Measurements from ENCODE around the gene KLC1. TPM values are rescaled to one million over a fixed set of nuclear protein-coding genes. Genes with fewer than 3 reads are reported as not detected.

Gene KLC1
- total and polyA plus RNA-seq, 2 donors (not counting 1 experiment from before 2014, with no cell fraction given), result 102 to 243 TPM

DNA sequence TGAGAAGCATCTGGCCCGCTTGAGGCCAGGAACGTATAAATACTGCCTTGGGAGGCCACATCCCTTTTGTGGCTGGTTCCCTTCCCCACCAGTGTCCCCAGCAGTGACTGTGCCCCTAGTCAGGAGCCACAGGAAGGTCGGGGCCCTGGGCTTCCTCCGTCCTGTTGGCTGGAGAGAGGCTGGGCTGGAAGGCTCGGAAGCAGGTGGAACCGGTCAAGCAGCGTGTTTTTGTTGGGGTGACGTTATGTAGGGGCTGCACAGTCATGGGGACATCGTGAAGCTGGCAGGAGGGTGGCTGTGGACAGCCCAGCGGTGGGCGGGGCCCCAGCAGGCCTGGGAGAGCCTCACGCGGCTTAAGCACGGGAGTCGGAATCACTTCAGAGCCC lies 76.1 kb downstream of the KLC1 start:
- peaks cover 0 to 38% of the 10 kb centered on the region in 2 experiments for H3K36me3 ChIP-seq (replicated peaks in 1 of 2; ENCODE audit: control extremely low read depth in 1 of 2, control insufficient read depth in 1 of 2, extremely low read depth in 1 of 2, insufficient read depth in 2 of 2, low read length in 1 of 2)
- H2AFZ ChIP-seq (ENCODE audit: insufficient read depth, low read depth, low read length, poor library complexity, severe bottlenecking), result no peak overlapping the region
- Mint-ChIP-seq H3K27ac (peak overlapping the region; percentile 7), H3K9me3 (ENCODE audit: insufficient read depth) (no peaks in the 10 kb centered on the region), H3K4me3 (no peak overlapping the region), H3K4me1 (peaks cover 26% of the 10 kb centered on the region), H3K27me3 (no peaks in the 10 kb centered on the region)
- H3K4me3 ChIP-seq (ENCODE audit: control extremely low read depth in 1 of 5, extremely low read depth in 1 of 5, insufficient read depth in 1 of 5, low read depth in 2 of 5, low read length in 4 of 5), result no peak overlapping the region
- ATAC-seq (ENCODE audit: low read depth), result no peak
- WGBS (ENCODE audit: insufficient coverage), result 70% methylated on average over 15 of the region's 15 CpGs
- H3K9ac ChIP-seq (ENCODE audit: low read length), result no peak overlapping the region
- H3K4me1 ChIP-seq (ENCODE audit: control insufficient read depth in 2 of 2, insufficient read depth in 2 of 2, low read length in 2 of 2), result peaks cover 20 to 29% of the 10 kb centered on the region in 2 donors
- intact Hi-C loops (cut with micrococcal nuclease), result no loop called here
- peaks cover 6% of the 10 kb centered on the region for H3K79me2 ChIP-seq (ENCODE audit: control insufficient read depth, insufficient read depth, low read length)
- peaks cover 19% of the 10 kb centered on the region for H4K20me1 ChIP-seq (ENCODE audit: control insufficient read depth, insufficient read depth, low read length, poor library complexity, severe bottlenecking)
- no peak overlapping the region for H3K27ac ChIP-seq (ENCODE audit: low read length in 2 of 2)
- CTCF ChIA-PET, result interaction anchor here (1.1 kb wide), 1 partner anchor 25 kb away, joined by 3 read pairs; no protein-coding TSS in a partner anchor
- H3K27me3 ChIP-seq (replicated peaks in 1 of 4; ENCODE audit: control extremely low read depth in 1 of 4, control insufficient read depth in 3 of 4, insufficient read depth in 4 of 4, low read length in 3 of 4), result no peaks in the 10 kb centered on the region
- no peaks in the 10 kb centered on the region for H3K9me3 ChIP-seq (ENCODE audit: control extremely low read depth in 1 of 3, control insufficient read depth in 2 of 3, insufficient read depth in 1 of 3, low read length in 2 of 3)
- no peak overlapping the region for H3K4me2 ChIP-seq (replicated peaks; ENCODE audit: low read depth, low read length, poor library complexity, severe bottlenecking)
- DNase-seq, result no peak
- TF ChIP-seq, protein P1, sequence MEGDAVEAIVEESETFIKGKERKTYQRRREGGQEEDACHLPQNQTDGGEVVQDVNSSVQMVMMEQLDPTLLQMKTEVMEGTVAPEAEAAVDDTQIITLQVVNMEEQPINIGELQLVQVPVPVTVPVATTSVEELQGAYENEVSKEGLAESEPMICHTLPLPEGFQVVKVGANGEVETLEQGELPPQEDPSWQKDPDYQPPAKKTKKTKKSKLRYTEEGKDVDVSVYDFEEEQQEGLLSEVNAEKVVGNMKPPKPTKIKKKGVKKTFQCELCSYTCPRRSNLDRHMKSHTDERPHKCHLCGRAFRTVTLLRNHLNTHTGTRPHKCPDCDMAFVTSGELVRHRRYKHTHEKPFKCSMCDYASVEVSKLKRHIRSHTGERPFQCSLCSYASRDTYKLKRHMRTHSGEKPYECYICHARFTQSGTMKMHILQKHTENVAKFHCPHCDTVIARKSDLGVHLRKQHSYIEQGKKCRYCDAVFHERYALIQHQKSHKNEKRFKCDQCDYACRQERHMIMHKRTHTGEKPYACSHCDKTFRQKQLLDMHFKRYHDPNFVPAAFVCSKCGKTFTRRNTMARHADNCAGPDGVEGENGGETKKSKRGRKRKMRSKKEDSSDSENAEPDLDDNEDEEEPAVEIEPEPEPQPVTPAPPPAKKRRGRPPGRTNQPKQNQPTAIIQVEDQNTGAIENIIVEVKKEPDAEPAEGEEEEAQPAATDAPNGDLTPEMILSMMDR (IDR thresholded peaks at IDR 0.05), result no peak
- no peak for TF ChIP-seq EZH2 (IDR thresholded peaks at IDR 0.05; ENCODE audit: borderline replicate concordance, insufficient read depth, low read depth, low read length, poor library complexity, severe bottlenecking)
- POLR2A ChIA-PET, result no interaction called here

- H3K27me3 ChIP-seq (replicated peaks in 1 of 4; ENCODE audit: control extremely low read depth in 1 of 4, control insufficient read depth in 3 of 4, insufficient read depth in 4 of 4, low read length in 3 of 4), result no peaks in the 10 kb centered on the region
- H3K9ac ChIP-seq (ENCODE audit: low read length), result no peak overlapping the region
- H3K4me2 ChIP-seq (replicated peaks; ENCODE audit: low read depth, low read length, poor library complexity, severe bottlenecking), result no peak overlapping the region
- no peak for TF ChIP-seq EZH2 (IDR thresholded peaks at IDR 0.05; ENCODE audit: borderline replicate concordance, insufficient read depth, low read depth, low read length, poor library complexity, severe bottlenecking)
- TF ChIP-seq, protein P1 (IDR thresholded peaks at IDR 0.05), result no peak
- H3K79me2 ChIP-seq (ENCODE audit: control insufficient read depth, insufficient read depth, low read length), result peaks cover 3% of the 10 kb centered on the region
- H3K4me1 ChIP-seq (ENCODE audit: control insufficient read depth in 2 of 2, insufficient read depth in 2 of 2, low read length in 2 of 2), result peaks cover 17 to 24% of the 10 kb centered on the region in 2 donors
- DNase-seq (no peak), ATAC-seq (ENCODE audit: low read depth) (no peak)
- peaks cover 13% of the 10 kb centered on the region for H4K20me1 ChIP-seq (ENCODE audit: control insufficient read depth, insufficient read depth, low read length, poor library complexity, severe bottlenecking)
- Mint-ChIP-seq H3K27me3 (no peaks in the 10 kb centered on the region), H3K9me3 (ENCODE audit: insufficient read depth) (no peaks in the 10 kb centered on the region), H3K27ac (peak overlapping the region; percentile 7), H3K4me1 (peaks cover 23% of the 10 kb centered on the region), H3K4me3 (no peak overlapping the region)
- ChIA-PET POLR2A (no interaction called here), CTCF (interaction anchor here (1.1 kb wide), 1 partner anchor 25 kb away, joined by 3 read pairs; no protein-coding TSS in a partner anchor)
- peaks cover 0 to 35% of the 10 kb centered on the region in 2 experiments for H3K36me3 ChIP-seq (replicated peaks in 1 of 2; ENCODE audit: control extremely low read depth in 1 of 2, control insufficient read depth in 1 of 2, extremely low read depth in 1 of 2, insufficient read depth in 2 of 2, low read length in 1 of 2)
- H2AFZ ChIP-seq (ENCODE audit: insufficient read depth, low read depth, low read length, poor library complexity, severe bottlenecking), result no peak overlapping the region
- intact Hi-C loops (cut with micrococcal nuclease), result no loop called here
- 84% methylated on average over 25 of the region's 28 CpGs for WGBS (ENCODE audit: insufficient coverage)
- H3K9me3 ChIP-seq (ENCODE audit: control extremely low read depth in 1 of 3, control insufficient read depth in 2 of 3, insufficient read depth in 1 of 3, low read length in 2 of 3), result no peaks in the 10 kb centered on the region
- no peak overlapping the region for H3K4me3 ChIP-seq (ENCODE audit: control extremely low read depth in 1 of 5, extremely low read depth in 1 of 5, insufficient read depth in 1 of 5, low read depth in 2 of 5, low read length in 4 of 5)
- no peak overlapping the region for H3K27ac ChIP-seq (ENCODE audit: low read length in 2 of 2)
Observed at GRCh38 chr14:103705504-103706284, 76.7 kb downstream of the KLC1 start.

Measured in B cell (primary cell).